ENCODE results near the gene GRIK5.
A peak's percentile ranks its signal among the peaks of the same experiment; 100 is the strongest.

The GRIK5 gene

DNA sequence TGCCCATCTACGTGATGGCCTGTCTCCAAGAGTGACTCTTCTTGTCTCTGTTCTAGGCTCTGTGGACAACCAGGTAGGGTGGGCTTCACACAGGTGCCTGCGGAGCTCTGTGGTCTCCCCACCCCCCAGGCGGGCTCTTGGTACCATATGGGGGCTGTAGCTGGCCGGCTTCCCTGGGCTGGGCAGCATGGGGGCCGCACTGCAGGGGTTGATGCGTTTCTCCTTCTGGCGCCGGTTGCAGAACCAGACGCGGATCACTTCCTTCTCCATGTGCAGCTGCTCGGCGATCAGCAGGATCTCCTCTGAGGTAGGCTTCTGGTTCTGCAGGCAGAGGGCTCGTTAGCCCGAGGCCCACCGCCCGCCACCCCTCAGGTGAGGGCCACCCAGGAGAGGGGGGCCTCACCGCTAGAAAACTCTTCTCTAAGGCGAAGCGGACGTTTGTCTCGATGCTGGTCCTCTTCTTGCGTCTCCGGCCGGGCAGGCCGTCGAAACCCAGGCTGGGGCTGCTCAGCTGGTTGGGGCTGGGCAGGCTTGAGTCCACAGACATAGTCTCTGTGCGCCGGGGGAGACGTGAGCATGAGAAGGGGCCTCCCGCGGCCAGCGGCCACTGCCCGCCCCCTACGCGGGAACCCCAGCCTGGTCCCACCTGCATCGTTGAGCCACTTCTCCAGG lies 25.3 kb upstream of the GRIK5 start:
- TF ChIP-seq, protein P1, sequence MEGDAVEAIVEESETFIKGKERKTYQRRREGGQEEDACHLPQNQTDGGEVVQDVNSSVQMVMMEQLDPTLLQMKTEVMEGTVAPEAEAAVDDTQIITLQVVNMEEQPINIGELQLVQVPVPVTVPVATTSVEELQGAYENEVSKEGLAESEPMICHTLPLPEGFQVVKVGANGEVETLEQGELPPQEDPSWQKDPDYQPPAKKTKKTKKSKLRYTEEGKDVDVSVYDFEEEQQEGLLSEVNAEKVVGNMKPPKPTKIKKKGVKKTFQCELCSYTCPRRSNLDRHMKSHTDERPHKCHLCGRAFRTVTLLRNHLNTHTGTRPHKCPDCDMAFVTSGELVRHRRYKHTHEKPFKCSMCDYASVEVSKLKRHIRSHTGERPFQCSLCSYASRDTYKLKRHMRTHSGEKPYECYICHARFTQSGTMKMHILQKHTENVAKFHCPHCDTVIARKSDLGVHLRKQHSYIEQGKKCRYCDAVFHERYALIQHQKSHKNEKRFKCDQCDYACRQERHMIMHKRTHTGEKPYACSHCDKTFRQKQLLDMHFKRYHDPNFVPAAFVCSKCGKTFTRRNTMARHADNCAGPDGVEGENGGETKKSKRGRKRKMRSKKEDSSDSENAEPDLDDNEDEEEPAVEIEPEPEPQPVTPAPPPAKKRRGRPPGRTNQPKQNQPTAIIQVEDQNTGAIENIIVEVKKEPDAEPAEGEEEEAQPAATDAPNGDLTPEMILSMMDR (IDR thresholded peaks at IDR 0.05; ENCODE audit: low read depth, low read length) = no peak
- DNase-seq (ENCODE audit: extremely low read depth, low read depth) = no peak

DNA sequence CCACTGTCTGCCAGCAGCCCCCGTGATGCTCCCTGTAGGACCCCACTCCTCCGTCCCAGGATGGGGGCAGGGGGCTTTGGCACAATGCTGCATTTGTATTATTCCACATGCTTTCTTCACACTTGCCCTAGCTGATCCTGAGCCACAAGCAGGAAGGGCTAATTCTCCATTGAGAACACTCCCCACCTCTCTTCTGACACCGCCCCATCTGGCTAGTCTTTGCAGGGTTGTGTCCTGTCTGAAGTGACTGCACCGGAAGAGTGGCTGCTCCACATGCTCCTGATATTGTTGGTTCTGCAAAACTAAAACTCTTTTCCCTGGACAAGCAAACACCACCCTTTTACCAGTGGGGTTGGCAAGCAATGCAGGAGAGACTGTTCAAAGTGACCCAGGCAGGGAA lies 23.9 kb upstream of the GRIK5 start:
- TF ChIP-seq, protein P1 (IDR thresholded peaks at IDR 0.05; ENCODE audit: low read depth, low read length) = no peak
- DNase-seq (ENCODE audit: extremely low read depth, low read depth) = no peak

DNA sequence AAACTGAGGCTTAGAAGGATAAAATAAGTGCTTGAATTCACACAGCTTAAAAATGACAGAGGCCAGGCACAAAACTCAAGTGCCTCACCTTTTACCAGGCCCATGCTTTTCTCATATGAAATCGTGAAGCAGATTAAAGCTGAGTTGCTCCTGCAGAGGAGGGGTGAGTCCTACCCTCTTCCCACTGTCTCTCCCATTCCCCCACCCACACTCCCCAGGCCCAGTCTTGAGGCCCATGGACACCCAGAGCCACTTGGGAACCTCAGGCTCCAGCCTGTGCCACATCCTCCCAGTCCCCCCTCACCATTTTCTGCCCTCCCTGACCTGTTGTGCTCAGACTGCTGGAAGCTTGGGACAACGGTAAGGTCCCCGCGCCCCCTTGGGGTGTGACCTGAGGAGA lies 23.5 kb upstream of the GRIK5 start:
- TF ChIP-seq, protein P1 (IDR thresholded peaks at IDR 0.05; ENCODE audit: low read depth, low read length) = no peak
- no peak for DNase-seq (ENCODE audit: extremely low read depth, low read depth)

DNA sequence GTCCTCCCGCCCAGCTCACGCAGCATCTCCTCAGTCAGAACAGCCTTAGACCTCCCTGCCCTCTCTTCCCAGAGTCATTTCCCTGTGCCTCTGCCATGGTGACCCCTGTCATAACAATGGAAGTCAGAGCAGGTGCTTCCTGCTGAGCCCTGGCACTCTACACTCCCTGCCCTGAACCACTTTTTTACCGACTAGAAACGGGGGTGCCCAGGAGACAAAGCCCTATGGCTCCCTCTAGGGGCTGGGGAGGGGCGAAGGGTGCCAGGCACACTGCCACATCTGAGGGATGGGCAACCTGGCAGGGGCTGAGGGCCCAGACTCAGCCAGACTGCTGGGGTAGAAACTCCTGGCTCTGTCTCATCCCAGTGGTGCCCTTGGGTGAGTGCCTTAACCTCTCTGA lies 22.3 kb upstream of the GRIK5 start:
- no peak for DNase-seq (ENCODE audit: extremely low read depth, low read depth)

DNA sequence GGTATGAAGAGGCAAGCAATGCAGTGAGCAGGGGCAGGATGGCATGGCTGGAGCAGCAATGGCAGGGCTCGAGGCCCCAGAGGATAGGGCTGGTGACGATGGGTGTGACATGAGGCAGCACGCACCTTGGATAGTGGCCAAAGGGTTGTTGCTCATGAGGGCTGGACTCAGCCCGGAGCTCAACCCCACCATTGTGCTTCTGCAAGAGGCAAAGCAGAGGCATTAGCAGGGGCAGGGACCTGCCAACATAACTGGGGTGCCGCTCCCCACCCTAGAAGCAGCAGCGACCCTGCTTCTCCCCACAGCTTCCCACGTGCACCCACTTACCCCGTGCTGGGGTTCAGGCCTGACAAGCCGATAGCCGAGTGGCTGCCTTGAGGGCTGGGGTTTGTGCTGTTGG lies 21.7 kb upstream of the GRIK5 start:
- TF ChIP-seq, protein P1 (IDR thresholded peaks at IDR 0.05; ENCODE audit: low read depth, low read length) = no peak
- DNase-seq (ENCODE audit: extremely low read depth, low read depth) = no peak

More for the DNA sequence above, 22.3 kb upstream of the GRIK5 start:
- TF ChIP-seq, protein P1 (IDR thresholded peaks at IDR 0.05; ENCODE audit: low read depth, low read length) = peak; percentile 44

DNA sequence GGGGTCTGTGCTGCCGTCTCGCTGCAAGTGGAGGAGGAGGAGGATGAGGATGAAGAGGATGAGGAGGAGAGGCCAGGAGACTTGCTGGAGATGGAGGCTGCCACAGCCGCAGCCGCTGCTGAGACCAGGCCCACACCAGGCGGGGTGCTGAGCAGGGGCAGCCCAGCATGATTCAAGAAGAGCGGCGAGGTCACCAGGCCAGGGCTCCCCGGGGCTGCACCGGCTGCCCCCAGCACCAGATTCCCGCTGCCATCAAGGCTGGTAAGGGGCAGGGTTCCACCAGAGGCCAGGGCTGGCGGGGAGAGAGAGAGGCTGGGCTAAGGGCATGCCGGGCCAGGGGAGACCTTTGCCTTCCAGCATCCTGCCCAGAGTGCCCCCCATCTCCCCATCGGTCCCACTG lies 21.3 kb upstream of the GRIK5 start:
- TF ChIP-seq, protein P1 (IDR thresholded peaks at IDR 0.05; ENCODE audit: low read depth, low read length) = no peak
- no peak for DNase-seq (ENCODE audit: extremely low read depth, low read depth)

DNA sequence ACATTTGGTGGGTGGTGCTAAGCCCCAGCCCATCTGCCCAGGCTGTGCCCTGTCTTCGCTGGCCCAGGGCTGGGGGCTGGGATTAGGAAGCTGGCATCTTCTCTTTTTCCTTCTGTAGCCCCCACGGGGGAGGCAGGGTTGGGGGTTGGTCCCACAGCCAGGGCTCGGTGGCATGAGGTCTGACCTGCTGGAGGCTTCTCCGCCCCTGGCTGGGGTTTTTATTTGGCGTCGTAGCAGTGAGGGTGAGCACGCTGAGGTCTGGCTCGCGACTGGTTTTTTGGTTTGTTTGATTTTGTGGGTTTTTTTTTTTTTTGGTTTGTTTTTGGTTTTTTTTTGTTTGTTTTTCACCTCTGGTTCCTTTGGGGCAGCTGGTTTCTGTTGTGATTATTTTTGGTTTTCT lies 20.7 kb upstream of the GRIK5 start:
- DNase-seq (ENCODE audit: extremely low read depth, low read depth) = no peak
- TF ChIP-seq, protein P1 (IDR thresholded peaks at IDR 0.05; ENCODE audit: low read depth, low read length) = no peak
